ENCODE results near the gene H2BW2. TPM values are rescaled to one million over a fixed set of nuclear protein-coding genes. Genes with fewer than 3 reads are reported as not detected.
"Not testable (repeated sequence)": the region's sequence is repeated elsewhere in the genome, so short reads cannot be mapped to it uniquely, and the experiment has no call there.

The H2BW2 gene
- polyA plus RNA-seq, 2 of the 4 experiments (the other 2 are of a cell fraction) = not detected

- POLR2A ChIA-PET = no interaction called here
- FAIRE-seq (no peak), DNase-seq (ENCODE audit: low read depth in 1 of 2, low spot score in 1 of 2) (no peak), ATAC-seq (no peak)
- TF ChIP-seq BHLHE40 (IDR thresholded peaks at IDR 0.05; ENCODE audit: low read depth, low read length) = no peak
- TF ChIP-seq EHMT2 (IDR thresholded peaks at IDR 0.05; ENCODE audit: low read depth) = no peak
- TF ChIP-seq, protein P1, sequence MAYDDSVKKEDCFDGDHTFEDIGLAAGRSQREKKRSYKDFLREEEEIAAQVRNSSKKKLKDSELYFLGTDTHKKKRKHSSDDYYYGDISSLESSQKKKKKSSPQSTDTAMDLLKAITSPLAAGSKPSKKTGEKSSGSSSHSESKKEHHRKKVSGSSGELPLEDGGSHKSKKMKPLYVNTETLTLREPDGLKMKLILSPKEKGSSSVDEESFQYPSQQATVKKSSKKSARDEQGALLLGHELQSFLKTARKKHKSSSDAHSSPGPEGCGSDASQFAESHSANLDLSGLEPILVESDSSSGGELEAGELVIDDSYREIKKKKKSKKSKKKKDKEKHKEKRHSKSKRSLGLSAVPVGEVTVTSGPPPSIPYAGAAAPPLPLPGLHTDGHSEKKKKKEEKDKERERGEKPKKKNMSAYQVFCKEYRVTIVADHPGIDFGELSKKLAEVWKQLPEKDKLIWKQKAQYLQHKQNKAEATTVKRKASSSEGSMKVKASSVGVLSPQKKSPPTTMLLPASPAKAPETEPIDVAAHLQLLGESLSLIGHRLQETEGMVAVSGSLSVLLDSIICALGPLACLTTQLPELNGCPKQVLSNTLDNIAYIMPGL (CRISPR knock-in tag; IDR thresholded peaks at IDR 0.05; ENCODE audit: borderline replicate concordance) = no peak
- TF ChIP-seq POLR2A (IDR thresholded peaks at IDR 0.05; ENCODE audit: low read length) = no peak
- TF ChIP-seq CHD4 (IDR thresholded peaks at IDR 0.05; ENCODE audit: borderline replicate concordance) = no peak
- TF ChIP-seq ATOH8 (CRISPR knock-in tag; IDR thresholded peaks at IDR 0.05; ENCODE audit: low read depth) = no peak
- TF ChIP-seq NPAS2 (CRISPR knock-in tag; IDR thresholded peaks at IDR 0.05; ENCODE audit: borderline replicate concordance) = no peak
- TF ChIP-seq CHD2 (IDR thresholded peaks at IDR 0.05; ENCODE audit: low read length, partially characterized antibody) = no peak
- TF ChIP-seq HDAC2 (IDR thresholded peaks at IDR 0.05) = no peak
- TF ChIP-seq, protein P2, sequence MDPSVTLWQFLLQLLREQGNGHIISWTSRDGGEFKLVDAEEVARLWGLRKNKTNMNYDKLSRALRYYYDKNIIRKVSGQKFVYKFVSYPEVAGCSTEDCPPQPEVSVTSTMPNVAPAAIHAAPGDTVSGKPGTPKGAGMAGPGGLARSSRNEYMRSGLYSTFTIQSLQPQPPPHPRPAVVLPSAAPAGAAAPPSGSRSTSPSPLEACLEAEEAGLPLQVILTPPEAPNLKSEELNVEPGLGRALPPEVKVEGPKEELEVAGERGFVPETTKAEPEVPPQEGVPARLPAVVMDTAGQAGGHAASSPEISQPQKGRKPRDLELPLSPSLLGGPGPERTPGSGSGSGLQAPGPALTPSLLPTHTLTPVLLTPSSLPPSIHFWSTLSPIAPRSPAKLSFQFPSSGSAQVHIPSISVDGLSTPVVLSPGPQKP (IDR thresholded peaks at IDR 0.05; ENCODE audit: low read depth, low read length) = no peak
- TF ChIP-seq NR3C1 (IDR thresholded peaks at IDR 0.05) = no peak
- TF ChIP-seq MAZ (IDR thresholded peaks at IDR 0.05; ENCODE audit: borderline replicate concordance, low read depth, low read length) = no peak
- no peak for TF ChIP-seq GATA3 (IDR thresholded peaks at IDR 0.05; ENCODE audit: borderline replicate concordance)
- no peak for TF ChIP-seq ZFP36 (IDR thresholded peaks at IDR 0.05; ENCODE audit: borderline replicate concordance, partially characterized antibody)
- TF ChIP-seq, protein P3, sequence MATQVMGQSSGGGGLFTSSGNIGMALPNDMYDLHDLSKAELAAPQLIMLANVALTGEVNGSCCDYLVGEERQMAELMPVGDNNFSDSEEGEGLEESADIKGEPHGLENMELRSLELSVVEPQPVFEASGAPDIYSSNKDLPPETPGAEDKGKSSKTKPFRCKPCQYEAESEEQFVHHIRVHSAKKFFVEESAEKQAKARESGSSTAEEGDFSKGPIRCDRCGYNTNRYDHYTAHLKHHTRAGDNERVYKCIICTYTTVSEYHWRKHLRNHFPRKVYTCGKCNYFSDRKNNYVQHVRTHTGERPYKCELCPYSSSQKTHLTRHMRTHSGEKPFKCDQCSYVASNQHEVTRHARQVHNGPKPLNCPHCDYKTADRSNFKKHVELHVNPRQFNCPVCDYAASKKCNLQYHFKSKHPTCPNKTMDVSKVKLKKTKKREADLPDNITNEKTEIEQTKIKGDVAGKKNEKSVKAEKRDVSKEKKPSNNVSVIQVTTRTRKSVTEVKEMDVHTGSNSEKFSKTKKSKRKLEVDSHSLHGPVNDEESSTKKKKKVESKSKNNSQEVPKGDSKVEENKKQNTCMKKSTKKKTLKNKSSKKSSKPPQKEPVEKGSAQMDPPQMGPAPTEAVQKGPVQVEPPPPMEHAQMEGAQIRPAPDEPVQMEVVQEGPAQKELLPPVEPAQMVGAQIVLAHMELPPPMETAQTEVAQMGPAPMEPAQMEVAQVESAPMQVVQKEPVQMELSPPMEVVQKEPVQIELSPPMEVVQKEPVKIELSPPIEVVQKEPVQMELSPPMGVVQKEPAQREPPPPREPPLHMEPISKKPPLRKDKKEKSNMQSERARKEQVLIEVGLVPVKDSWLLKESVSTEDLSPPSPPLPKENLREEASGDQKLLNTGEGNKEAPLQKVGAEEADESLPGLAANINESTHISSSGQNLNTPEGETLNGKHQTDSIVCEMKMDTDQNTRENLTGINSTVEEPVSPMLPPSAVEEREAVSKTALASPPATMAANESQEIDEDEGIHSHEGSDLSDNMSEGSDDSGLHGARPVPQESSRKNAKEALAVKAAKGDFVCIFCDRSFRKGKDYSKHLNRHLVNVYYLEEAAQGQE (IDR thresholded peaks at IDR 0.05) = no peak
- TF ChIP-seq, protein P4, sequence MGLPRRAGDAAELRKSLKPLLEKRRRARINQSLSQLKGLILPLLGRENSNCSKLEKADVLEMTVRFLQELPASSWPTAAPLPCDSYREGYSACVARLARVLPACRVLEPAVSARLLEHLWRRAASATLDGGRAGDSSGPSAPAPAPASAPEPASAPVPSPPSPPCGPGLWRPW (IDR thresholded peaks at IDR 0.05) = no peak
- TF ChIP-seq CEBPB (IDR thresholded peaks at IDR 0.05) = no peak
- TF ChIP-seq FOSL2 (IDR thresholded peaks at IDR 0.05) = no peak
- TF ChIP-seq FOSL2 (CRISPR knock-in tag; IDR thresholded peaks at IDR 0.05) = no peak
- no peak for TF ChIP-seq E2F6 (IDR thresholded peaks at IDR 0.05; ENCODE audit: borderline replicate concordance, low read depth)
- H3K9me3 ChIP-seq = no peaks in the 10 kb centered on the region
- no peak overlapping the region for H3K4me3 ChIP-seq
- CTCF ChIA-PET = no interaction called here
- 36% methylated on average over 11 of the region's 13 CpGs for WGBS (ENCODE audit: missing lambda C conversion rate)
- no peaks in the 10 kb centered on the region for H3K4me1 ChIP-seq
- no peak overlapping the region for H3K4me2 ChIP-seq
- H3K27ac ChIP-seq = no peak overlapping the region
These were observed 7.4 kb downstream of the H2BW2 start for GRCh38 chrX:104047171-104047570.

DNA sequence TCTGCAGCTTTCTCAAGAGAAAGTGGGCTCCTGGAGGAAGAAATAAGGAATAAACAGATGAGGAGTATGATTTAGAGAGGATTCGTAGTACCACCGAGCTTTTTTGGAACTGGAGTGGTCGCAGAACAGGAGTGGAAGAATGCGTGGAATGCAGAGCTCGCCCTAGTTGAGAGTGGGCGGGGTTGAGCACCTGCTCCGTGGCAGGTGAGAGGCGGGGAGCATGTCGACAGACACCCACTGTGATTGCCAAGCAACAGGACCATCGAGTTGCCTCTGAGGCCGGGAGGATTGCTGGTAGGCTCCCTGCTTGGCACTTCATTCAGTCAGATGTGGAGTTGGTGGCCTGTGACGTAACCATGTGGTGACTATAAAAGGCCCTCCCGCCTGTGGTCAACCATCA lies 15.2 kb downstream of the H2BW2 start:
- H3K27ac ChIP-seq; H3K4me3 ChIP-seq; POLR2A ChIA-PET; FAIRE-seq; H3K4me1 ChIP-seq; H3K9me3 ChIP-seq; CTCF ChIA-PET; ATAC-seq; H3K4me2 ChIP-seq; DNase-seq (ENCODE audit: low read depth in 1 of 2, low spot score in 1 of 2): not testable (repeated sequence)
- WGBS (ENCODE audit: missing lambda C conversion rate) = no CpG with 5 or more reads among the region's 13 CpGs

DNA sequence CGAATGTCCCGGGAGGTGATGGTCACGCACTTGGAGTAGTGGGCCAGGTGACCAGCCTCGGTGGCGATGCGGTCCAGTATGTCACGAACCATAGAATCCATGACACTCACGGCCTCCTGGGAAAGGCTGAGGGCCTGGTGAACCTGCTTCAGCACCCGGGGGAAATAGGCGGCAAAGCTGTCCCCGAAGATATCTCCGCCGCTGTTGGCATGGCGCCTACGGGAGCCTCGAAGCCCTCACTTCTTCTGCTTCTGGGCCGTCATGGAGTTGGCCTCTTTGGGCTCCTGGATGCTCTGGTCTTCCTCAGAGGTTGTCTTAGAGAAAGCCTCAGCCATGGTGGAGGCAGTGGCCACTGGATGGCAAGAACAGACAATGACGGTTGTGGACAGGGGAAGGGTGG lies 22.9 kb downstream of the H2BW2 start:
- POLR2A ChIA-PET; FAIRE-seq; DNase-seq (ENCODE audit: low read depth in 1 of 2, low spot score in 1 of 2); H3K27ac ChIP-seq; CTCF ChIA-PET; ATAC-seq; H3K4me1 ChIP-seq; H3K4me3 ChIP-seq; H3K4me2 ChIP-seq; H3K9me3 ChIP-seq: not testable (repeated sequence)
- no CpG with 5 or more reads among the region's 18 CpGs for WGBS (ENCODE audit: missing lambda C conversion rate)

DNA sequence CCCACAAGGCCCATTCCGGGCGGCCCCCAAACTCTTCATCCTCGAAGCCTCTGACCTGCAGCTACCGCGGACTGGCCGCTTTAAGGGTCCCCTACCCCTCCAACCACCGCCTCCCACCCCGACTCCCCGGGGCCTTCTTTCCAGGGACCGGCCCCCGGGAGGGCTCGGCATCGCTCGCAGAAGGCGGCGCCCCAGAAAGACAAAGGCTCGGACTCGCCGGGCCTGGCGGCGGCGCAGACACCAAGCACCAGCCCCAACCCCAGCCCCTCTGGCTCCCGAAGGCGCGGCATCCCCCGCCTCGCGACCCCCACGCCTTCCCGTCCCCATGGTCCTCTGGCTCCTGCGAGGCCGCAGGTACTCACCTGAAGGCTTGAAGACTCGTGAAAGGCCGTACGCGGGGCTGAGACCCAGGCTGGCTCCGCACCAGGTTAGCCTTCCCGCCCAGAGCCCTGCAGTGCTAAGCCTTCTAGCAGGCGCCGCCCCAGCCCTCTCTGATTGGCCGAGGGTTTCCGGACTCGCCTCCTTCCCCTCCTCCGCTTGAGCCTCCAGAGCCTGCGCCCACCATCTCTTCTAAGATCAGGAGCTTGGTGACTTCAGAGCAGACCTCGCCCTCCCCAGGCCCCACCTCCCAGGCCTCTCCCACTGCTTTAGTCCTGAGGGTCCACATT lies 36.2 kb downstream of the H2BW2 start, which contains the start of gene TMSB15C:
TMSB15C (minus strand) TSS at position 459 of the 668 bp plus-strand sequence.
- ATAC-seq = peak; percentile 95 to 100; a peak in 5 of 6 replicates
- WGBS (ENCODE audit: missing lambda C conversion rate) = no CpG with 5 or more reads among the region's 46 CpGs
- CTCF ChIA-PET; H3K4me1 ChIP-seq; POLR2A ChIA-PET; H3K27ac ChIP-seq; DNase-seq (ENCODE audit: low read depth in 1 of 2, low spot score in 1 of 2); H3K4me2 ChIP-seq; H3K4me3 ChIP-seq; H3K9me3 ChIP-seq; FAIRE-seq: not testable (repeated sequence)

Measured in A549 (cell line).